CD4-positive, alpha-beta T cell treated with Interleukin-1 beta for 1 hour (primary cell): Measurements from ENCODE around the gene TMED4.
"Not testable (repeated sequence)": the region's sequence is repeated elsewhere in the genome, so short reads cannot be mapped to it uniquely, and the experiment has no call there.

Experiments used
- DNase-seq, 2 donors: peaks; one replicate each; pipeline ENCODE4 v3.0.0-alpha.2; 2020 to 2022

TMED4 gene

GRCh38 chr7:44568771-44569560 is 13.1 kb downstream of the TMED4 start:
- no peak for DNase-seq

GRCh38 chr7:44567884-44568283 is 14.1 kb downstream of the TMED4 start:
- no peak for DNase-seq

- DNase-seq = no peak
Observed at GRCh38 chr7:44566680-44567079, 15.4 kb downstream of the TMED4 start.

GRCh38 chr7:44565795-44566559 is 16.1 kb downstream of the TMED4 start:
- no peak for DNase-seq

- peak; percentile 59 to 70 for DNase-seq
Observed at GRCh38 chr7:44565097-44565794, 16.8 kb downstream of the TMED4 start.

GRCh38 chr7:44564606-44565005 is 17.4 kb downstream of the TMED4 start:
- DNase-seq = no peak

GRCh38 chr7:44563171-44563679 is 18.8 kb downstream of the TMED4 start:
- DNase-seq = no peak

- not testable (repeated sequence) for DNase-seq
Observed at GRCh38 chr7:44562622-44562962, 19.4 kb downstream of the TMED4 start.

- no peak for DNase-seq
Observed at GRCh38 chr7:44561962-44562621, 19.9 kb downstream of the TMED4 start.

- DNase-seq = no peak
Observed at GRCh38 chr7:44561481-44561880, 20.6 kb downstream of the TMED4 start.

- no peak for DNase-seq
Observed at GRCh38 chr7:44559485-44559884, 22.5 kb downstream of the TMED4 start.

GRCh38 chr7:44557485-44557884 is 24.5 kb downstream of the TMED4 start:
- no peak for DNase-seq

- DNase-seq = no peak
Observed at GRCh38 chr7:44555350-44555749, 26.7 kb downstream of the TMED4 start.

GRCh38 chr7:44552473-44553005 is 29.5 kb downstream of the TMED4 start:
- DNase-seq = not testable (repeated sequence)

- no peak for DNase-seq
Observed at GRCh38 chr7:44549457-44549856, 32.6 kb downstream of the TMED4 start.

GRCh38 chr7:44548893-44549292 is 33.1 kb downstream of the TMED4 start:
- DNase-seq = no peak

GRCh38 chr7:44547536-44548231 is 34.3 kb downstream of the TMED4 start:
- DNase-seq = no peak

GRCh38 chr7:44541876-44542610 is 40.0 kb downstream of the TMED4 start:
- DNase-seq = no peak

- DNase-seq = no peak
Observed at GRCh38 chr7:44541028-44541869, 40.8 kb downstream of the TMED4 start, which contains the start of gene NPC1L1. Gene NPC1L1 (minus strand): TSS chr7:44541330. CDS start chr7:44541259, 71 bp downstream.

- no peak for DNase-seq
Observed at GRCh38 chr7:44540592-44541027, 41.4 kb downstream of the TMED4 start.
